ENCODE results near the gene SPTBN1. TPM values are rescaled to one million over a fixed set of nuclear protein-coding genes. Genes with fewer than 3 reads are reported as not detected.

Gene SPTBN1
- total RNA-seq, 1 donor from 2014 or later: 83.2 TPM

DNA sequence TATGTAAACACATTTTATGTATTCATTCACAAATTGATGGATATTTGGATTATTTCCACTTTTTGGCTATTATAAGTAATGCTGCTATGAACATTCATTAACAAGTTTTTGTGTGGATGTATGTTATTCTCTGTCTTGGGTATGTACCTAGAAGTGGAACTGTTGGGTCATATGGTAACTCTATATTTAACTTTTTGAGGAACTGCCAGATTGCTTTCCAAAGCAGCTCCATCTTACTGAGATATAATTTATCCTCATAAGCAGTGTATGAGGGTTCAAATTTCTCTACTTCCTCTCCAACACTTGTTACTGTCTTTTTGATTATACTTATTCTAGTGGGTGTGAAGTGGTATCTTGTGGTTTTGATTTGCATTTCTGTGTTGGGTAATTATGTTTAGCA lies 260.2 kb downstream of the SPTBN1 start:
- Mint-ChIP-seq H3K4me1 (no peaks in the 10 kb centered on the region), H3K27me3 (peaks cover 11% of the 10 kb centered on the region), H3K4me3 (no peak overlapping the region), H3K9me3 (no peaks in the 10 kb centered on the region), H3K27ac (no peak overlapping the region), H3K36me3 (ENCODE audit: low read depth) (no peaks in the 10 kb centered on the region)
- ATAC-seq (ENCODE audit: low read depth): no peak
- intact Hi-C loops (cut with micrococcal nuclease): no loop called here
- CTCF ChIA-PET: no interaction called here
- POLR2A ChIA-PET: no interaction called here
- TF ChIP-seq, protein P1, sequence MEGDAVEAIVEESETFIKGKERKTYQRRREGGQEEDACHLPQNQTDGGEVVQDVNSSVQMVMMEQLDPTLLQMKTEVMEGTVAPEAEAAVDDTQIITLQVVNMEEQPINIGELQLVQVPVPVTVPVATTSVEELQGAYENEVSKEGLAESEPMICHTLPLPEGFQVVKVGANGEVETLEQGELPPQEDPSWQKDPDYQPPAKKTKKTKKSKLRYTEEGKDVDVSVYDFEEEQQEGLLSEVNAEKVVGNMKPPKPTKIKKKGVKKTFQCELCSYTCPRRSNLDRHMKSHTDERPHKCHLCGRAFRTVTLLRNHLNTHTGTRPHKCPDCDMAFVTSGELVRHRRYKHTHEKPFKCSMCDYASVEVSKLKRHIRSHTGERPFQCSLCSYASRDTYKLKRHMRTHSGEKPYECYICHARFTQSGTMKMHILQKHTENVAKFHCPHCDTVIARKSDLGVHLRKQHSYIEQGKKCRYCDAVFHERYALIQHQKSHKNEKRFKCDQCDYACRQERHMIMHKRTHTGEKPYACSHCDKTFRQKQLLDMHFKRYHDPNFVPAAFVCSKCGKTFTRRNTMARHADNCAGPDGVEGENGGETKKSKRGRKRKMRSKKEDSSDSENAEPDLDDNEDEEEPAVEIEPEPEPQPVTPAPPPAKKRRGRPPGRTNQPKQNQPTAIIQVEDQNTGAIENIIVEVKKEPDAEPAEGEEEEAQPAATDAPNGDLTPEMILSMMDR (IDR thresholded peaks at IDR 0.05): no peak
- DNase-seq: no peak

DNA sequence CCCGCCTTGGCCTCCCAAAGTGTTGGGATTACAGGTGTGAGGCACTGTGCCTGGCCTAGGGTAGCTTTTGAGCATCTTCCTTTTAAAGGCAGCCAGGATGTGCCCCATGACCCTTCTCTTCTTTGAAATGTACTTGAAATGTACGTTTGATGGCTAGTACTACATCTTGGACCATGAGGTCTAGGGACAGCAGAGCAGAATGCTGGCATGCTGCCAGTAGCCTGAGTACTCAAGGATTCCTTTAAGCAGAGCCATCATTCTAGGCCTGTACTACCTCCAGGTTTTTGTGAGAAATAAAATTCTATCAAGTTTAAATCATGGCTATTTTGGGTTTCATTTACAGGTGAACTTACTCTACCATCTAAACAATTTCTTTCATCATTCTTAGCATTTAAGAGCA lies 264.4 kb downstream of the SPTBN1 start:
- Mint-ChIP-seq H3K4me1 (peaks cover 14% of the 10 kb centered on the region), H3K9me3 (no peaks in the 10 kb centered on the region), H3K4me3 (no peak overlapping the region), H3K27ac (no peak overlapping the region), H3K27me3 (peaks cover 15% of the 10 kb centered on the region), H3K36me3 (ENCODE audit: low read depth) (peaks cover 6% of the 10 kb centered on the region)
- TF ChIP-seq, protein P1 (IDR thresholded peaks at IDR 0.05): no peak
- ATAC-seq (ENCODE audit: low read depth) (no peak), DNase-seq (no peak)
- CTCF ChIA-PET: no interaction called here
- POLR2A ChIA-PET: no interaction called here
- intact Hi-C loops (cut with micrococcal nuclease): loop anchor here (5.0 kb wide), 3 partner anchors 457 to 603 kb away; partner anchors contain the start of genes ACYP2, CLHC1 and RPS27A

Other genes with a start within 250 kb of the SPTBN1 start
- not detected in 2 replicates for gene TSPYL6, start 200.1 kb upstream of the SPTBN1 start, total RNA-seq